Parathyroid adenoma (tissue), 2 donors: ENCODE data around the gene FAM117B.

Source experiments
- H2AFZ ChIP-seq: fragments of 300-600 bp; sonication (generic); one replicate; pipeline ENCODE4 v1.7.0; 2017; ENCODE audit warnings: antibody characterized with exemption, mild to moderate bottlenecking
- H3K27ac ChIP-seq: fragments of 300-600 bp; sonication (generic); one replicate; pipeline ENCODE4 v1.7.0; 2017
- H3K27me3 ChIP-seq: fragments of 300-600 bp; sonication (generic); one replicate; pipeline ENCODE4 v1.7.0; 2017; ENCODE audit warnings: low read length; ENCODE audit not compliant: control insufficient read depth, insufficient read depth
- H3K36me3 ChIP-seq: fragments of 300-600 bp; sonication (generic); one replicate; pipeline ENCODE4 v1.7.0; 2017; ENCODE audit warnings: low read length; ENCODE audit not compliant: control insufficient read depth, insufficient read depth
- H3K4me1 ChIP-seq: fragments of 300-600 bp; sonication (generic); one replicate; pipeline ENCODE4 v1.7.0; 2017; ENCODE audit warnings: control low read depth
- H3K4me2 ChIP-seq: fragments of 300-600 bp; sonication (generic); one replicate; pipeline ENCODE4 v1.7.0; 2017; ENCODE audit warnings: low read length
- H3K4me3 ChIP-seq: fragments of 300-600 bp; sonication (generic); one replicate; pipeline ENCODE4 v1.7.0; 2017; ENCODE audit warnings: low read depth, low read length
- H3K79me2 ChIP-seq: fragments of 300-600 bp; sonication (generic); one replicate; pipeline ENCODE4 v1.7.0; 2017; ENCODE audit warnings: control low read depth
- H3K9ac ChIP-seq: fragments of 300-600 bp; sonication (generic); one replicate; pipeline ENCODE4 v1.7.0; 2017; ENCODE audit warnings: mild to moderate bottlenecking
- H3K9me3 ChIP-seq: fragments of 300-600 bp; sonication (generic); one replicate; pipeline ENCODE4 v1.7.0; 2017; ENCODE audit warnings: low read length; ENCODE audit not compliant: control insufficient read depth
- CTCF ChIP-seq: fragments of 300-600 bp; sonication (generic); IDR thresholded peaks from one replicate; pipeline ENCODE4 v1.7.0; 2017; ENCODE audit warnings: antibody characterized with exemption, mild to moderate bottlenecking
- donor health status: primary hyperparathyroidism.

FAM117B gene

DNA sequence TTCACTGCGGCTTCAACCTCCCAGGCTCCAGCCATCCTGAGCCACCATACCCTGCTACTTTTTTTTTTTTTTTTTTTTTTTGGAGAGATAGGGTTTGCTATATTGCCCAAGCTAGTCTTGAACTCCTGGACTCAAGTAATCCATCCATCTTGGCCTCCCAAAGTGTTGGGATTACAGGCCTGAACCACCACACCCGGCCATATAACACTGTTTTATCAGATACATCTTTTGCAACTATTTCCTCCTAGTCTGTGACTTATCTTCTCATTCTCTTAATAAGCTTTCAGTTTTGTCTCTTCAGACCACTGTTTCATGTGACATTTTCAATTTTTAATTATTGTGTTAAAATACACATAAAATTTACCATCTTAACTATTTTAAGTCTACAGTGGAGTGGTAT, 35.7 kb upstream of the FAM117B start:
- TF ChIP-seq CTCF, result no peak
- Histone ChIP-seq H3K27ac (no peak overlapping the region), H3K4me3 (no peak overlapping the region)

GRCh38 chr2:202599911-202600310, 34.9 kb upstream of the FAM117B start:
- Histone ChIP-seq H3K9ac (no peak overlapping the region), H3K27ac (no peak overlapping the region), H3K27me3 (no peaks in the 10 kb centered on the region), H3K79me2 (no peaks in the 10 kb centered on the region), H3K9me3 (no peaks in the 10 kb centered on the region), H3K4me3 (no peak overlapping the region), H2AFZ (no peak overlapping the region), H3K4me2 (no peak overlapping the region), H3K36me3 (no peaks in the 10 kb centered on the region), H3K4me1 (no peaks in the 10 kb centered on the region)
- no peak for TF ChIP-seq CTCF

More for the DNA sequence above, 35.7 kb upstream of the FAM117B start:
- Histone ChIP-seq H3K9ac (no peak overlapping the region), H3K4me2 (no peak overlapping the region), H2AFZ (no peak overlapping the region), H3K4me1 (no peaks in the 10 kb centered on the region), H3K36me3 (no peaks in the 10 kb centered on the region), H3K9me3 (no peaks in the 10 kb centered on the region), H3K27me3 (no peaks in the 10 kb centered on the region), H3K79me2 (no peaks in the 10 kb centered on the region)

GRCh38 chr2:202604699-202605098, 30.1 kb upstream of the FAM117B start:
- H3K4me2 ChIP-seq, result no peak overlapping the region
- no peaks in the 10 kb centered on the region for H3K79me2 ChIP-seq
- no peaks in the 10 kb centered on the region for H3K27me3 ChIP-seq
- H3K9me3 ChIP-seq, result no peaks in the 10 kb centered on the region
- H3K27ac ChIP-seq, result no peak overlapping the region
- TF ChIP-seq CTCF, result no peak
- H3K4me3 ChIP-seq, result no peak overlapping the region
- H2AFZ ChIP-seq, result no peak overlapping the region
- no peaks in the 10 kb centered on the region for H3K36me3 ChIP-seq
- no peak overlapping the region for H3K9ac ChIP-seq
- H3K4me1 ChIP-seq, result no peaks in the 10 kb centered on the region

- Histone ChIP-seq H3K4me2 (no peak overlapping the region), H3K27me3 (no peaks in the 10 kb centered on the region), H3K79me2 (no peaks in the 10 kb centered on the region), H3K9ac (no peak overlapping the region), H3K36me3 (no peaks in the 10 kb centered on the region), H3K4me3 (no peak overlapping the region), H2AFZ (no peak overlapping the region), H3K27ac (no peak overlapping the region), H3K4me1 (no peaks in the 10 kb centered on the region), H3K9me3 (no peaks in the 10 kb centered on the region)
- TF ChIP-seq CTCF, result no peak
These were observed 29.6 kb upstream of the FAM117B start for GRCh38 chr2:202605174-202605573.

- Histone ChIP-seq H3K4me2 (no peak overlapping the region), H3K9ac (no peak overlapping the region), H3K27ac (no peak overlapping the region), H3K27me3 (no peaks in the 10 kb centered on the region), H2AFZ (no peak overlapping the region), H3K4me1 (no peaks in the 10 kb centered on the region), H3K4me3 (no peak overlapping the region), H3K79me2 (no peaks in the 10 kb centered on the region), H3K36me3 (no peaks in the 10 kb centered on the region), H3K9me3 (no peaks in the 10 kb centered on the region)
- TF ChIP-seq CTCF, result no peak
These were observed 26.5 kb upstream of the FAM117B start for GRCh38 chr2:202608142-202608852.
